ENCODE data around the gene KLF13. TPM values are rescaled to one million over a fixed set of nuclear protein-coding genes. Genes with fewer than 3 reads are reported as not detected.

Gene KLF13
- total and polyA plus RNA-seq, 7 donors, result 18.7 to 71.9 (median 25.0) TPM

GRCh38 chr15:31400222-31400927 is 73.7 kb downstream of the KLF13 start:
- no peaks in the 10 kb centered on the region for H3K9me3 ChIP-seq
- H3K4me1 ChIP-seq, result peaks cover 0 to 19% (median 14%) of the 10 kb centered on the region in 4 donors
- H3K27me3 ChIP-seq, result no peaks in the 10 kb centered on the region
- TF ChIP-seq, protein P1, sequence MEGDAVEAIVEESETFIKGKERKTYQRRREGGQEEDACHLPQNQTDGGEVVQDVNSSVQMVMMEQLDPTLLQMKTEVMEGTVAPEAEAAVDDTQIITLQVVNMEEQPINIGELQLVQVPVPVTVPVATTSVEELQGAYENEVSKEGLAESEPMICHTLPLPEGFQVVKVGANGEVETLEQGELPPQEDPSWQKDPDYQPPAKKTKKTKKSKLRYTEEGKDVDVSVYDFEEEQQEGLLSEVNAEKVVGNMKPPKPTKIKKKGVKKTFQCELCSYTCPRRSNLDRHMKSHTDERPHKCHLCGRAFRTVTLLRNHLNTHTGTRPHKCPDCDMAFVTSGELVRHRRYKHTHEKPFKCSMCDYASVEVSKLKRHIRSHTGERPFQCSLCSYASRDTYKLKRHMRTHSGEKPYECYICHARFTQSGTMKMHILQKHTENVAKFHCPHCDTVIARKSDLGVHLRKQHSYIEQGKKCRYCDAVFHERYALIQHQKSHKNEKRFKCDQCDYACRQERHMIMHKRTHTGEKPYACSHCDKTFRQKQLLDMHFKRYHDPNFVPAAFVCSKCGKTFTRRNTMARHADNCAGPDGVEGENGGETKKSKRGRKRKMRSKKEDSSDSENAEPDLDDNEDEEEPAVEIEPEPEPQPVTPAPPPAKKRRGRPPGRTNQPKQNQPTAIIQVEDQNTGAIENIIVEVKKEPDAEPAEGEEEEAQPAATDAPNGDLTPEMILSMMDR (IDR thresholded peaks at IDR 0.05), result no peak
- TF ChIP-seq EP300 (IDR thresholded peaks at IDR 0.05), result no peak
- no peak for TF ChIP-seq POLR2AphosphoS5 (IDR thresholded peaks at IDR 0.05)
- no peak for TF ChIP-seq POLR2A (IDR thresholded peaks at IDR 0.05)
- no peak overlapping the region for H3K27ac ChIP-seq
- 91 to 93% methylated on average over 13 of the region's 13 CpGs for WGBS, 2 donors
- intact Hi-C loops (cut with DNase I), result no loop called here
- DNase-seq, result no peak
- no peaks in the 10 kb centered on the region for H3K36me3 ChIP-seq
- no peak overlapping the region for H3K4me3 ChIP-seq

GRCh38 chr15:31401282-31401681 is 74.6 kb downstream of the KLF13 start:
- Histone ChIP-seq H3K4me1 (peaks cover 0 to 19% (median 14%) of the 10 kb centered on the region in 4 donors), H3K27ac (no peak overlapping the region), H3K9me3 (no peaks in the 10 kb centered on the region), H3K36me3 (no peaks in the 10 kb centered on the region), H3K27me3 (no peaks in the 10 kb centered on the region), H3K4me3 (no peak overlapping the region)
- intact Hi-C loops (cut with DNase I), result no loop called here
- TF ChIP-seq POLR2AphosphoS5 (IDR thresholded peaks at IDR 0.05) (no peak), POLR2A (IDR thresholded peaks at IDR 0.05) (no peak), EP300 (IDR thresholded peaks at IDR 0.05) (no peak)
- TF ChIP-seq, protein P1 (IDR thresholded peaks at IDR 0.05), result no peak
- no peak for DNase-seq
- WGBS, 2 donors, result 82 to 83% methylated on average over 8 of the region's 8 CpGs

DNA sequence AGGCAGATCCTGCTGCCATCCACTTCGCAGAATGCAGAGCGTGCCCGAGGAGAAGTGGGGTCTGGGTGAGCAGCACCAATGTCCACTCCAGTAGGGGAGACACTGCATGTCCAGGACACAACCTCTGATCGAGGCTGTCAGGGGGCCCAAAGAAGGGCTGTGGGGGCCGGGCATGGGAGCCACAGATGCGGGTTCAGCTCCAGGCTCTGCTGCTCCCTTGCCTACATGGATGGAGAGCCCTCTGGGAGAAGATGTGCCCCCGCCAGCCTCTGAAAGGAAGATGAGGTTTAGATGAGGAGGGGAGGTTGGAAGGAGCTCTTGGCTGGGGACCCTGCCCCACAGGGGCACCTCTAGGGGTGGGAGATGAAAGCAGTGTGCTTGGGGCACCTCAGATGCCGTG is 75.4 kb downstream of the KLF13 start:
- H3K27ac ChIP-seq, result peak overlapping the region in 2 of 4 donors; percentile 40 to 44
- DNase-seq, result no peak
- no peak for TF ChIP-seq POLR2A (IDR thresholded peaks at IDR 0.05)
- TF ChIP-seq EP300 (IDR thresholded peaks at IDR 0.05), result no peak
- no peak for TF ChIP-seq POLR2AphosphoS5 (IDR thresholded peaks at IDR 0.05)
- TF ChIP-seq, protein P1 (IDR thresholded peaks at IDR 0.05), result no peak
- H3K36me3 ChIP-seq, result no peaks in the 10 kb centered on the region
- peaks cover 0 to 16% (median 12%) of the 10 kb centered on the region in 4 donors for H3K4me1 ChIP-seq
- no peaks in the 10 kb centered on the region for H3K27me3 ChIP-seq
- H3K9me3 ChIP-seq, result no peaks in the 10 kb centered on the region
- 94 to 96% methylated on average over 8 of the region's 8 CpGs for WGBS, 2 donors
- intact Hi-C loops (cut with DNase I), result no loop called here
- no peak overlapping the region for H3K4me3 ChIP-seq

DNA sequence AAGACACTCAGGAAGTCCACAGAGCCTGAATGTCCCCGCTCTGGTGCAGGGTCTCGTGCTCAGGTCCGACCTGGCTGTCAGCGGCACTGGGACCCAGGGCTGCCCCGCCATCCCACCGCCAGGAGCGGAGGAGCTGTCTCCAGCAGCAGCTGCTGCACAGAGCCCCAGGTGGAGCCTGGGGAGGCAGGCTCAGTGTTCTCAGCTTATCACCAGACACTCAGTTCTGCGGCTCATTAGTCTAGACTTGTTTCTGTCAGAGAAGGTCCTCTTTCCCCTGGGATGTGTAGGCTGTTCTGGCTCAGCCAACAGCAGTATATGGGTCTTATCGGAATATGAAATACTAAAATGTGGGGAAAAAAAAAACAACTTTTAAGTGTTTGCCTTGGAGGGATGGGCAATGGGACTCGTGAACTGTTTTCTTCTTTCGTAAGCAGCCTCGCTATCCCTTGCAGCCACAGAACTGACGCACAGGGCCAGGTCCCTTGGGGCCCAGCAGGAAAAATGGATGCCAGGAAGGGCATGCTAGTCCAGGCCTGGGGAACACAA is 75.9 kb downstream of the KLF13 start:
- Histone ChIP-seq H3K27ac (peak overlapping the region in 2 of 4 donors; percentile 40 to 44), H3K36me3 (no peaks in the 10 kb centered on the region), H3K9me3 (no peaks in the 10 kb centered on the region), H3K4me3 (no peak overlapping the region), H3K27me3 (no peaks in the 10 kb centered on the region), H3K4me1 (peaks cover 0 to 10% (median 7%) of the 10 kb centered on the region in 4 donors)
- TF ChIP-seq POLR2AphosphoS5 (IDR thresholded peaks at IDR 0.05) (peak in 2 of 4 donors; percentile 14 to 27), POLR2A (IDR thresholded peaks at IDR 0.05) (no peak), EP300 (IDR thresholded peaks at IDR 0.05) (peak in 2 of 4 donors; percentile 2 to 45)
- TF ChIP-seq, protein P1 (IDR thresholded peaks at IDR 0.05), result no peak
- DNase-seq, result peak; percentile 66
- intact Hi-C loops (cut with DNase I), result no loop called here
- 87 to 91% methylated on average over 13 of the region's 13 CpGs for WGBS, 2 donors

Data from sigmoid colon (tissue), 7 donors.